Measurements from ENCODE around the gene DLGAP1.

GRCh38 chr18:4450065-4450658, 4.9 kb downstream of the DLGAP1 start:
- no peak for TF ChIP-seq POLR2A (IDR thresholded peaks at IDR 0.05)
- TF ChIP-seq, protein P1, sequence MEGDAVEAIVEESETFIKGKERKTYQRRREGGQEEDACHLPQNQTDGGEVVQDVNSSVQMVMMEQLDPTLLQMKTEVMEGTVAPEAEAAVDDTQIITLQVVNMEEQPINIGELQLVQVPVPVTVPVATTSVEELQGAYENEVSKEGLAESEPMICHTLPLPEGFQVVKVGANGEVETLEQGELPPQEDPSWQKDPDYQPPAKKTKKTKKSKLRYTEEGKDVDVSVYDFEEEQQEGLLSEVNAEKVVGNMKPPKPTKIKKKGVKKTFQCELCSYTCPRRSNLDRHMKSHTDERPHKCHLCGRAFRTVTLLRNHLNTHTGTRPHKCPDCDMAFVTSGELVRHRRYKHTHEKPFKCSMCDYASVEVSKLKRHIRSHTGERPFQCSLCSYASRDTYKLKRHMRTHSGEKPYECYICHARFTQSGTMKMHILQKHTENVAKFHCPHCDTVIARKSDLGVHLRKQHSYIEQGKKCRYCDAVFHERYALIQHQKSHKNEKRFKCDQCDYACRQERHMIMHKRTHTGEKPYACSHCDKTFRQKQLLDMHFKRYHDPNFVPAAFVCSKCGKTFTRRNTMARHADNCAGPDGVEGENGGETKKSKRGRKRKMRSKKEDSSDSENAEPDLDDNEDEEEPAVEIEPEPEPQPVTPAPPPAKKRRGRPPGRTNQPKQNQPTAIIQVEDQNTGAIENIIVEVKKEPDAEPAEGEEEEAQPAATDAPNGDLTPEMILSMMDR (IDR thresholded peaks at IDR 0.05 in 8 of 11, conservative IDR thresholded peaks at IDR 0.05 in 3 of 11), result no peak

Data from spleen (tissue), 7 donors.